COLO668 (cell line): ENCODE data around the gene PCGF3.
A peak's percentile ranks its signal among the peaks of the same experiment; 100 is the strongest.
"Not testable (repeated sequence)": the region's sequence is repeated elsewhere in the genome, so short reads cannot be mapped to it uniquely, and the experiment has no call there.

Experiments used
- DNase-seq: peaks from one replicate; lab custom pipeline; 2025; ENCODE audit not compliant: unreplicated experiment; lab: John Stamatoyannopoulos, UW

Gene PCGF3

GRCh38 chr4:722851-723360 lies 17.3 kb downstream of the PCGF3 start:
- DNase-seq, result no peak

- peak; percentile 22 for DNase-seq
Observed at GRCh38 chr4:723751-724530, 18.3 kb downstream of the PCGF3 start.

GRCh38 chr4:725391-726234 lies 20.0 kb downstream of the PCGF3 start:
- no peak for DNase-seq

GRCh38 chr4:726235-726787 lies 20.7 kb downstream of the PCGF3 start:
- DNase-seq, result no peak

GRCh38 chr4:726838-727237 lies 21.2 kb downstream of the PCGF3 start:
- DNase-seq, result no peak

- no peak for DNase-seq
Observed at GRCh38 chr4:727576-727975, 21.9 kb downstream of the PCGF3 start.

- no peak for DNase-seq
Observed at GRCh38 chr4:729336-730315, 24.0 kb downstream of the PCGF3 start.

- no peak for DNase-seq
Observed at GRCh38 chr4:730511-730910, 24.9 kb downstream of the PCGF3 start.

GRCh38 chr4:730946-731904 lies 25.6 kb downstream of the PCGF3 start:
- DNase-seq, result not testable (repeated sequence)

- not testable (repeated sequence) for DNase-seq
Observed at GRCh38 chr4:731954-732353, 26.3 kb downstream of the PCGF3 start.

- no peak for DNase-seq
Observed at GRCh38 chr4:732486-732885, 26.9 kb downstream of the PCGF3 start.

GRCh38 chr4:732911-733630 lies 27.4 kb downstream of the PCGF3 start:
- DNase-seq, result no peak

- DNase-seq, result no peak
Observed at GRCh38 chr4:733631-733980, 28.0 kb downstream of the PCGF3 start.

GRCh38 chr4:734075-734474 lies 28.4 kb downstream of the PCGF3 start:
- DNase-seq, result no peak

GRCh38 chr4:734951-735350 lies 29.3 kb downstream of the PCGF3 start:
- DNase-seq, result no peak

GRCh38 chr4:735583-735982 lies 30.0 kb downstream of the PCGF3 start:
- DNase-seq, result no peak

- not testable (repeated sequence) for DNase-seq
Observed at GRCh38 chr4:736561-736960, 30.9 kb downstream of the PCGF3 start.

- DNase-seq, result peak; percentile 25
Observed at GRCh38 chr4:738781-739280, 33.2 kb downstream of the PCGF3 start.

- no peak for DNase-seq
Observed at GRCh38 chr4:739569-739968, 33.9 kb downstream of the PCGF3 start.
